A549 (cell line): ENCODE results near the gene WNK4.

Experiments
- CBX8 ChIP-seq: fragments of 200-600 bp; sonication (generic); IDR thresholded peaks from 2 replicates; pipeline ENCODE4 v1.6.1; 2016
- CHD4 ChIP-seq: fragments of 200-600 bp; sonication (generic); IDR thresholded peaks from 2 replicates; pipeline ENCODE4 v1.6.1; 2016; ENCODE audit warnings: antibody characterized with exemption, mild to moderate bottlenecking, borderline replicate concordance
- FOSB ChIP-seq: fragments of 250-450 bp; sonication (Bioruptor Pico); IDR thresholded peaks from 2 replicates; pipeline ENCODE4 v1.5.0; 2020; ENCODE audit warnings: mild to moderate bottlenecking, moderate library complexity
- HOXA7 ChIP-seq: fragments of 250-450 bp; sonication (Bioruptor Pico); IDR thresholded peaks from 2 replicates; pipeline ENCODE4 v1.5.0; 2020; ENCODE audit warnings: mild to moderate bottlenecking, moderate library complexity
- NFE2L2 ChIP-seq: fragments of 150-350 bp; conservative IDR thresholded peaks from 2 replicates; pipeline ENCODE4 v1.6.1; 2014; ENCODE audit warnings: low read length
- POLR2A ChIP-seq: IDR thresholded peaks from 2 replicates; pipeline ENCODE4 v1.6.1; 2012; ENCODE audit warnings: mild to moderate bottlenecking, low read length
- TF ChIP-seq, protein P1 (sequence below): fragments of >200 bp; sonication (Bioruptor Twin); formaldehyde crosslinking; IDR thresholded peaks from 3 replicates; pipeline ENCODE4 v1.5.1; 2016
- TF ChIP-seq, protein P2 (sequence below): fragments of 450-650 bp; IDR thresholded peaks from 2 replicates; pipeline ENCODE4 v1.6.1; 2014; ENCODE audit warnings: antibody characterized with exemption

DNA sequence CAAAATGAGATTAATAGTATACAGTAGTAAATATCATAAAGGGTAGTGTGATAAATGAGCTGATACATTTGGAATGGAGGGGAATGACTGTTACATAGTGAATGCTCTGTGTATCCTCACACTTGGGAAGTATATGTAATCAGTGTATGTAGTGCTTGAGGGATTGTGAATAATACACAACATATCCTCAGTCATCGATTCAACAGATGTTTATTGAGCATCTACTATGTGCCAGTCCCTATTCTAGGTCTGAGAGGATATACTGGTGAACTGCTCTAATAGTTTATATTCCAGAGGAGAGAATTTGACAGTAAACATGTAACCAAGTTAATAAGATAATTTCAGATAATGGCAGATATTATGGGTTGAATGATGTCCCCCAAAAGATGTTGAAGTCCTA lies 47.1 kb downstream of the WNK4 start:
- TF ChIP-seq, protein P1, sequence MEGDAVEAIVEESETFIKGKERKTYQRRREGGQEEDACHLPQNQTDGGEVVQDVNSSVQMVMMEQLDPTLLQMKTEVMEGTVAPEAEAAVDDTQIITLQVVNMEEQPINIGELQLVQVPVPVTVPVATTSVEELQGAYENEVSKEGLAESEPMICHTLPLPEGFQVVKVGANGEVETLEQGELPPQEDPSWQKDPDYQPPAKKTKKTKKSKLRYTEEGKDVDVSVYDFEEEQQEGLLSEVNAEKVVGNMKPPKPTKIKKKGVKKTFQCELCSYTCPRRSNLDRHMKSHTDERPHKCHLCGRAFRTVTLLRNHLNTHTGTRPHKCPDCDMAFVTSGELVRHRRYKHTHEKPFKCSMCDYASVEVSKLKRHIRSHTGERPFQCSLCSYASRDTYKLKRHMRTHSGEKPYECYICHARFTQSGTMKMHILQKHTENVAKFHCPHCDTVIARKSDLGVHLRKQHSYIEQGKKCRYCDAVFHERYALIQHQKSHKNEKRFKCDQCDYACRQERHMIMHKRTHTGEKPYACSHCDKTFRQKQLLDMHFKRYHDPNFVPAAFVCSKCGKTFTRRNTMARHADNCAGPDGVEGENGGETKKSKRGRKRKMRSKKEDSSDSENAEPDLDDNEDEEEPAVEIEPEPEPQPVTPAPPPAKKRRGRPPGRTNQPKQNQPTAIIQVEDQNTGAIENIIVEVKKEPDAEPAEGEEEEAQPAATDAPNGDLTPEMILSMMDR, result no peak
- TF ChIP-seq HOXA7 (CRISPR knock-in tag) (no peak), POLR2A (no peak), FOSB (CRISPR knock-in tag) (no peak), CHD4 (no peak), NFE2L2 (no peak), CBX8 (no peak)
- TF ChIP-seq, protein P2, sequence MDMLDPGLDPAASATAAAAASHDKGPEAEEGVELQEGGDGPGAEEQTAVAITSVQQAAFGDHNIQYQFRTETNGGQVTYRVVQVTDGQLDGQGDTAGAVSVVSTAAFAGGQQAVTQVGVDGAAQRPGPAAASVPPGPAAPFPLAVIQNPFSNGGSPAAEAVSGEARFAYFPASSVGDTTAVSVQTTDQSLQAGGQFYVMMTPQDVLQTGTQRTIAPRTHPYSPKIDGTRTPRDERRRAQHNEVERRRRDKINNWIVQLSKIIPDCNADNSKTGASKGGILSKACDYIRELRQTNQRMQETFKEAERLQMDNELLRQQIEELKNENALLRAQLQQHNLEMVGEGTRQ, result no peak
